ENCODE results near the gene TERT.

TERT gene

GRCh38 chr5:1299961-1300360 is 5.1 kb upstream of the TERT start:
- FAIRE-seq: no peak

GRCh38 chr5:1299511-1299850 is 4.6 kb upstream of the TERT start:
- TF ChIP-seq CTCF (IDR thresholded peaks at IDR 0.05; ENCODE audit: insufficient read depth, missing control alignments): no peak
- FAIRE-seq (no peak), DNase-seq (ENCODE audit: insufficient read length, low spot score) (no peak)

More at GRCh38 chr5:1299961-1300360, 5.1 kb upstream of the TERT start:
- DNase-seq (ENCODE audit: insufficient read length, low spot score): no peak
- TF ChIP-seq CTCF (IDR thresholded peaks at IDR 0.05; ENCODE audit: insufficient read depth, missing control alignments): no peak

- no peak for DNase-seq (ENCODE audit: insufficient read length, low spot score)
- no peak for FAIRE-seq
- no peak for TF ChIP-seq CTCF (IDR thresholded peaks at IDR 0.05; ENCODE audit: insufficient read depth, missing control alignments)
Observed at GRCh38 chr5:1298723-1299510, 4.0 kb upstream of the TERT start.

GRCh38 chr5:1298067-1298551 is 3.2 kb upstream of the TERT start:
- FAIRE-seq (no peak), DNase-seq (ENCODE audit: insufficient read length, low spot score) (no peak)
- no peak for TF ChIP-seq CTCF (IDR thresholded peaks at IDR 0.05; ENCODE audit: insufficient read depth, missing control alignments)

- FAIRE-seq (no peak), DNase-seq (ENCODE audit: insufficient read length, low spot score) (no peak)
- no peak for TF ChIP-seq CTCF (IDR thresholded peaks at IDR 0.05; ENCODE audit: insufficient read depth, missing control alignments)
Observed at GRCh38 chr5:1297243-1297642, 2.4 kb upstream of the TERT start.

GRCh38 chr5:1295650-1296037 is 776 bp upstream of the TERT start:
- TF ChIP-seq CTCF (IDR thresholded peaks at IDR 0.05; ENCODE audit: insufficient read depth, missing control alignments): no peak
- DNase-seq (ENCODE audit: insufficient read length, low spot score) (no peak), FAIRE-seq (no peak)

- no peak for TF ChIP-seq CTCF (IDR thresholded peaks at IDR 0.05; ENCODE audit: insufficient read depth, missing control alignments)
- DNase-seq (ENCODE audit: insufficient read length, low spot score) (no peak), FAIRE-seq (no peak)
Observed at GRCh38 chr5:1294206-1294834, 548 bp downstream of the TERT start.
